DND-41 (cell line): ENCODE data around the gene SLC7A9.

Experiments used
- ATAC-seq: fragments of 200-7000 bp; cut with Tn5 transposase; 3 replicates; pipeline ENCODE4 v1.9.1; 2021; ENCODE audit warnings: low read depth; ENCODE audit not compliant: insufficient read depth
- DNase-seq: peaks from one replicate; pipeline ENCODE4 v3.0.0-alpha.2; 2020
- H2AFZ ChIP-seq: 2 replicates; pipeline ENCODE4 v1.6.0; 2012; ENCODE audit warnings: low read depth, low read length
- H3K27ac ChIP-seq: 2 replicates; pipeline ENCODE4 v1.5.1; 2012; ENCODE audit warnings: low read length, inconsistent platforms
- H3K27me3 ChIP-seq: fragments of 200-600 bp; sonication (generic); 2 replicates; pipeline ENCODE4 v1.6.0; 2012; ENCODE audit warnings: low read length, mild to moderate bottlenecking, inconsistent platforms; ENCODE audit not compliant: insufficient read depth, poor library complexity
- H3K36me3 ChIP-seq: 2 replicates; pipeline ENCODE4 v1.5.1; 2012; ENCODE audit warnings: low read length, inconsistent platforms; ENCODE audit not compliant: insufficient read depth
- H3K4me1 ChIP-seq: 2 replicates; pipeline ENCODE4 v1.5.1; 2012; ENCODE audit warnings: mild to moderate bottlenecking, low read length; ENCODE audit not compliant: insufficient read depth
- H3K4me2 ChIP-seq: 2 replicates; pipeline ENCODE4 v1.6.0; 2012; ENCODE audit warnings: mild to moderate bottlenecking, moderate library complexity, low read length, inconsistent platforms; ENCODE audit not compliant: insufficient read depth
- H3K4me3 ChIP-seq, 2 experiments: fragments of 200-600 bp in 1 of 2; shearing (Covaris generic) in 1 of 2; 2 replicates each; pipeline ENCODE4 v1.5.1; 2012 to 2016; ENCODE audit warnings: inconsistent platforms in 2 of 2, low read length in 2 of 2, mild to moderate bottlenecking in 2 of 2, low read depth in 1 of 2, moderate library complexity in 1 of 2
- H3K79me2 ChIP-seq: 2 replicates; pipeline ENCODE4 v1.6.0; 2012; ENCODE audit warnings: low read length, inconsistent platforms; ENCODE audit not compliant: insufficient read depth
- H3K9ac ChIP-seq: 2 replicates; pipeline ENCODE4 v1.6.0; 2012; ENCODE audit warnings: low read depth, mild to moderate bottlenecking, inconsistent platforms, low read length, moderate library complexity
- H3K9me3 ChIP-seq: 2 replicates; pipeline ENCODE4 v1.5.1; 2012; ENCODE audit warnings: low read length, moderate library complexity, mild to moderate bottlenecking, inconsistent platforms; ENCODE audit not compliant: insufficient read depth, severe bottlenecking
- H4K20me1 ChIP-seq: 2 replicates; pipeline ENCODE4 v1.6.0; 2012; ENCODE audit warnings: low read length; ENCODE audit not compliant: insufficient read depth
- CTCF ChIP-seq: IDR thresholded peaks from 2 replicates; pipeline ENCODE4 v1.5.1; 2012; ENCODE audit warnings: borderline replicate concordance, low read length, moderate library complexity, mild to moderate bottlenecking; ENCODE audit not compliant: poor library complexity, severe bottlenecking; ENCODE audit errors: extremely low read depth
- EZH2 ChIP-seq: IDR thresholded peaks from 3 replicates; pipeline ENCODE4 v1.6.1; 2012; ENCODE audit warnings: borderline replicate concordance, low read depth, mild to moderate bottlenecking, moderate library complexity, low read length, inconsistent platforms; ENCODE audit not compliant: severe bottlenecking

Gene SLC7A9

GRCh38 chr19:32877977-32878745, 8.6 kb upstream of the SLC7A9 start:
- Histone ChIP-seq H3K27ac (no peak overlapping the region), H3K9ac (no peak overlapping the region), H3K4me2 (no peak overlapping the region), H4K20me1 (no peaks in the 10 kb centered on the region), H2AFZ (no peak overlapping the region), H3K36me3 (peaks cover 9% of the 10 kb centered on the region), H3K9me3 (no peaks in the 10 kb centered on the region), H3K27me3 (no peaks in the 10 kb centered on the region), H3K4me3 (no peak overlapping the region), H3K4me1 (no peaks in the 10 kb centered on the region), H3K79me2 (no peaks in the 10 kb centered on the region)
- TF ChIP-seq CTCF (no peak), EZH2 (no peak)
- ATAC-seq (no peak), DNase-seq (no peak)

- H3K4me1 ChIP-seq, result no peaks in the 10 kb centered on the region
- H3K27me3 ChIP-seq, result no peaks in the 10 kb centered on the region
- no peak overlapping the region for H3K4me2 ChIP-seq
- no peak overlapping the region for H3K4me3 ChIP-seq
- H3K27ac ChIP-seq, result no peak overlapping the region
- TF ChIP-seq EZH2 (no peak), CTCF (no peak)
- no peak overlapping the region for H2AFZ ChIP-seq
- H3K36me3 ChIP-seq, result peaks cover 9% of the 10 kb centered on the region
- ATAC-seq, result no peak
- no peak overlapping the region for H3K9ac ChIP-seq
- DNase-seq, result no peak
- no peaks in the 10 kb centered on the region for H4K20me1 ChIP-seq
- no peaks in the 10 kb centered on the region for H3K9me3 ChIP-seq
- H3K79me2 ChIP-seq, result no peaks in the 10 kb centered on the region
Measured at GRCh38 chr19:32877323-32877912, 7.9 kb upstream of the SLC7A9 start.

- H3K9me3 ChIP-seq, result no peaks in the 10 kb centered on the region
- no peaks in the 10 kb centered on the region for H3K4me1 ChIP-seq
- H3K36me3 ChIP-seq, result peaks cover 9% of the 10 kb centered on the region
- no peak overlapping the region for H3K27ac ChIP-seq
- DNase-seq, result no peak
- no peaks in the 10 kb centered on the region for H3K79me2 ChIP-seq
- no peak overlapping the region for H3K9ac ChIP-seq
- no peaks in the 10 kb centered on the region for H4K20me1 ChIP-seq
- TF ChIP-seq CTCF (no peak), EZH2 (no peak)
- H3K27me3 ChIP-seq, result no peaks in the 10 kb centered on the region
- no peak overlapping the region for H3K4me3 ChIP-seq
- no peak overlapping the region for H2AFZ ChIP-seq
- ATAC-seq, result no peak
- no peak overlapping the region for H3K4me2 ChIP-seq
Measured at GRCh38 chr19:32876919-32877285, 7.3 kb upstream of the SLC7A9 start.
